ENCODE measurements around the gene KANSL1.

DNA sequence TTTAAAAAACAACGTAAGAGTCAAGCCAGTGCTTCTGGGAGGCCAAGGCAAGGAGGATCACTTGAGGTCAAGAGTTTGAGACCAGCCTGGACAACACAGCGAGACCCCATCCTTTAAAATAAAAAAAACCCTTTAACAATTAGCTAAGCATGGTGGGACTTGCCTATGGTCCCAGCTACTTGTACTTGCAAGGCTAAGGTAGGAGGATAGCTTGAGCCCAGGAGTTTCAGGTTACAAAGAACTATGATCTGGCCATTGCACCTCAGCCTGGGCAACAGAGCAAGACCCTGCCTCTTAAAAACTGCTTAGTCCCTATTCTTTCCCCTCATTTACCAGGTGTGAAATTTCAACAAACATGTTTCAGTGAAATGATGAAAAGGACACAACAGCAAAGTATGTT lies 104.6 kb downstream of the KANSL1 start:
- TF ChIP-seq, protein P1, sequence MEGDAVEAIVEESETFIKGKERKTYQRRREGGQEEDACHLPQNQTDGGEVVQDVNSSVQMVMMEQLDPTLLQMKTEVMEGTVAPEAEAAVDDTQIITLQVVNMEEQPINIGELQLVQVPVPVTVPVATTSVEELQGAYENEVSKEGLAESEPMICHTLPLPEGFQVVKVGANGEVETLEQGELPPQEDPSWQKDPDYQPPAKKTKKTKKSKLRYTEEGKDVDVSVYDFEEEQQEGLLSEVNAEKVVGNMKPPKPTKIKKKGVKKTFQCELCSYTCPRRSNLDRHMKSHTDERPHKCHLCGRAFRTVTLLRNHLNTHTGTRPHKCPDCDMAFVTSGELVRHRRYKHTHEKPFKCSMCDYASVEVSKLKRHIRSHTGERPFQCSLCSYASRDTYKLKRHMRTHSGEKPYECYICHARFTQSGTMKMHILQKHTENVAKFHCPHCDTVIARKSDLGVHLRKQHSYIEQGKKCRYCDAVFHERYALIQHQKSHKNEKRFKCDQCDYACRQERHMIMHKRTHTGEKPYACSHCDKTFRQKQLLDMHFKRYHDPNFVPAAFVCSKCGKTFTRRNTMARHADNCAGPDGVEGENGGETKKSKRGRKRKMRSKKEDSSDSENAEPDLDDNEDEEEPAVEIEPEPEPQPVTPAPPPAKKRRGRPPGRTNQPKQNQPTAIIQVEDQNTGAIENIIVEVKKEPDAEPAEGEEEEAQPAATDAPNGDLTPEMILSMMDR (conservative IDR thresholded peaks at IDR 0.05; ENCODE audit: low read depth, low read length) = no peak
- TF ChIP-seq EZH2 (IDR thresholded peaks at IDR 0.05; ENCODE audit: low read length, unreplicated experiment) = no peak

All from PC-3 (cell line).